Body of pancreas (tissue), 4 donors: ENCODE data around the gene WT1. TPM values are rescaled to one million over a fixed set of nuclear protein-coding genes. Genes with fewer than 3 reads are reported as not detected.

Experiments
- ATAC-seq: fragments of 150-250 bp; one replicate; pipeline ENCODE4 v1.9.1; 2016
- DNase-seq, 4 donors: peaks; one replicate each; pipeline ENCODE4 v3.0.0-alpha.2; 2019
- H3K27ac ChIP-seq, 4 donors: fragments of 200-600 bp; sonication (generic); 1 replicate in 3 of 4; 2 replicates in 1 of 4; pipeline versions ENCODE4 v1.5.1 to v1.6.1; 2016 to 2019; ENCODE audit warnings: mild to moderate bottlenecking in 1 of 4, mixed read lengths in 1 of 4, moderate library complexity in 1 of 4
- H3K27me3 ChIP-seq, 2 donors: fragments of 200-600 bp; sonication (generic); one replicate each; pipeline ENCODE4 v1.6.0; 2016; ENCODE audit warnings: mild to moderate bottlenecking in 1 of 2
- H3K36me3 ChIP-seq, 2 donors: fragments of 200-600 bp; sonication (generic); replicated peaks in 1 of 2; 2 replicates each; pipeline ENCODE4 v1.5.1; 2016; ENCODE audit warnings: low read depth in 2 of 2; ENCODE audit not compliant: insufficient read depth in 1 of 2
- H3K4me1 ChIP-seq: fragments of 200-600 bp; sonication (generic); one replicate; pipeline ENCODE4 v1.6.0; 2016
- H3K4me3 ChIP-seq, 2 donors: fragments of 200-600 bp; sonication (generic); 1 replicate in 1 of 2; 2 replicates in 1 of 2; pipeline ENCODE4 v1.5.1; 2016 to 2019
- H3K9me3 ChIP-seq, 3 donors: fragments of 200-600 bp; sonication (generic); 1 replicate in 2 of 3; 2 replicates in 1 of 3; pipeline ENCODE4 v1.5.1; 2016
- POLR2A ChIP-seq, 3 donors: fragments of 450-650 bp; IDR thresholded peaks; one replicate each; pipeline ENCODE4 v1.6.1; 2016; ENCODE audit warnings: antibody characterized with exemption in 3 of 3, mild to moderate bottlenecking in 2 of 3
- WGBS, 2 donors: methylation state at CpG; one replicate each; pipeline ENCODE4 v1.1.5; 2017; 5-methylcytosine and 5-hydroxymethylcytosine counted together
- intact Hi-C: fragments of 100-400 bp; cut with DNase I; formaldehyde crosslinking; loops from one replicate; pipeline ENCODE4 v1.15.1; 2023
- total RNA-seq, 2 donors: library from RNA; depleted of rRNA; stranded (reverse); fragments of >200 nt; gene quantifications; one replicate each; pipeline ENCODE4 v1.1.0, GENCODE V29; 2016
- TF ChIP-seq, protein P1 (sequence below), 7 experiments: fragments of 450-650 bp in 4 of 7; fragments of 200-600 bp in 3 of 7; sonication (generic) in 3 of 7; IDR thresholded peaks; one replicate each; pipeline ENCODE4 v1.5.1; 2016 to 2019; ENCODE audit warnings: antibody characterized with exemption in 7 of 7

The WT1 gene
- total RNA-seq, 2 donors from 2014 or later: 0.99 to 1.0 TPM

DNA sequence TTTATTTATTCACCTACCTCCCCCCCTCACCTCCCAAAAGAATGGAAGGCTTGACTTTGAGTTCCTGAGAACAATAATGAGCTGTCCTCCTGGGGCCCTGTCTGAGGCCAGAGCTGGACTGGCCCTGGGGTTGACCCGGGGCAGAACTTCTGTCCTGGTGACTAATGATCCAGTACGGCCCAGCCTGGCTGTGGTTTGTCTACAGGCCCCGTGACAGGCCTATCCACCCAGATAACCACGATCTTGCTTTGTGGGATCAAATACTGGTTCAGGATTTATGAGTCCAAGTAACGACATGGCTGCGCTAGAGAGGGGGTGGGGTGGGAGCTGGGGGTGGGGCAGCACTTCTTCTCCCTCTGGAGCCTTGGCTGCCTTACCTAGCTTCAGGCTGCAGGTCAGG is 81.5 kb downstream of the WT1 start:
- Histone ChIP-seq H3K36me3 (no peaks in the 10 kb centered on the region), H3K4me3 (no peak overlapping the region), H3K9me3 (no peaks in the 10 kb centered on the region), H3K27me3 (no peaks in the 10 kb centered on the region), H3K27ac (no peak overlapping the region), H3K4me1 (no peaks in the 10 kb centered on the region)
- intact Hi-C loops: no loop called here
- TF ChIP-seq POLR2A (IDR thresholded peaks at IDR 0.05): no peak
- TF ChIP-seq, protein P1, sequence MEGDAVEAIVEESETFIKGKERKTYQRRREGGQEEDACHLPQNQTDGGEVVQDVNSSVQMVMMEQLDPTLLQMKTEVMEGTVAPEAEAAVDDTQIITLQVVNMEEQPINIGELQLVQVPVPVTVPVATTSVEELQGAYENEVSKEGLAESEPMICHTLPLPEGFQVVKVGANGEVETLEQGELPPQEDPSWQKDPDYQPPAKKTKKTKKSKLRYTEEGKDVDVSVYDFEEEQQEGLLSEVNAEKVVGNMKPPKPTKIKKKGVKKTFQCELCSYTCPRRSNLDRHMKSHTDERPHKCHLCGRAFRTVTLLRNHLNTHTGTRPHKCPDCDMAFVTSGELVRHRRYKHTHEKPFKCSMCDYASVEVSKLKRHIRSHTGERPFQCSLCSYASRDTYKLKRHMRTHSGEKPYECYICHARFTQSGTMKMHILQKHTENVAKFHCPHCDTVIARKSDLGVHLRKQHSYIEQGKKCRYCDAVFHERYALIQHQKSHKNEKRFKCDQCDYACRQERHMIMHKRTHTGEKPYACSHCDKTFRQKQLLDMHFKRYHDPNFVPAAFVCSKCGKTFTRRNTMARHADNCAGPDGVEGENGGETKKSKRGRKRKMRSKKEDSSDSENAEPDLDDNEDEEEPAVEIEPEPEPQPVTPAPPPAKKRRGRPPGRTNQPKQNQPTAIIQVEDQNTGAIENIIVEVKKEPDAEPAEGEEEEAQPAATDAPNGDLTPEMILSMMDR (IDR thresholded peaks at IDR 0.05): no peak
- no peak for ATAC-seq
- 19% methylated on average over 6 of the region's 6 CpGs; no CpG with 5 or more reads in 1 of the 2 donors for WGBS, 2 donors
- no peak for DNase-seq

DNA sequence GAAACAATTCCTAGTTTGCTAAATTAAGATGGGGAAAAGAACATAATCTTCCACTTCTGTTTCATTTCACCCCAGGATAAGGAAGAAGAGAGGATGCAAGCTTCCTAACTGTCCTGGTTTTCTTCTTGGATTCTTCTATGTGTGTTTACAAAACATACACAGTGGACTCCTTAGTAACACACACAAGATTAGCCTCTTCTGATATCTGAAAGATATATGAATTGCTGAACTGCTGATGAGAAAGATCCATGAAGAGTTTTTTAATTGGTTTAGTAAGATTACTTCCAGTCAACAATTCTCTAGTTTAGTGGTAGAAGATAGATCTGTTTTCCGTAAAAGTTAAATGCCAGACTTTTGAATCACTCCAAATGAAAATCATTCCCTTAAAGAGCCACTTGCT is 86.8 kb downstream of the WT1 start:
- TF ChIP-seq, protein P1 (IDR thresholded peaks at IDR 0.05): no peak
- TF ChIP-seq POLR2A (IDR thresholded peaks at IDR 0.05): no peak
- no peak for DNase-seq
- no peaks in the 10 kb centered on the region for H3K9me3 ChIP-seq
- H3K4me3 ChIP-seq: no peak overlapping the region
- H3K27me3 ChIP-seq: no peaks in the 10 kb centered on the region
- ATAC-seq: no peak
- intact Hi-C loops: no loop called here
- 70 to 79% methylated on average over 1 of the region's 1 CpG for WGBS, 2 donors
- no peaks in the 10 kb centered on the region for H3K36me3 ChIP-seq
- H3K4me1 ChIP-seq: no peaks in the 10 kb centered on the region
- no peak overlapping the region for H3K27ac ChIP-seq

DNA sequence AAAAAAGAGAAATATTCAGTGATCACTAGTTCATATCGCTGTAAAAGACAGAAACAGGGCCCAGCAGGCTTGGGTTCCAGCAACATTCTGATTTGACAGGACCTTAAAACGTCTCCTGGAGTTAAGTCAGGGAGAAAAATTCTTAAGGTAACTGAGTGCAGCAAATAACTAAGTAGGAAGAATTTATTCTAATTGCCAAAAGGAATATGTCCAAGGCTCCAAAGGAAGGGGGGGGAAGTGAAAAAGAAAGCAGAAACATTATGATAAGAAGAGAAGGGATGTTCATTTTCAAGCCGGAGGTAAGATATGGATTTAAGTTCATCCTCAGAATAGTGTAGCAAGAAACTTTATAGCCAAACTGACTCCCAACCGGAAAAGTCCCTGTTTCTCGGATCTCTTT is 90.4 kb downstream of the WT1 start:
- DNase-seq (no peak), ATAC-seq (no peak)
- 51 to 64% methylated on average over 5 of the region's 5 CpGs for WGBS, 2 donors
- no peak overlapping the region for H3K27ac ChIP-seq
- no peaks in the 10 kb centered on the region for H3K27me3 ChIP-seq
- no peaks in the 10 kb centered on the region for H3K36me3 ChIP-seq
- H3K4me1 ChIP-seq: no peaks in the 10 kb centered on the region
- intact Hi-C loops: no loop called here
- TF ChIP-seq, protein P1 (IDR thresholded peaks at IDR 0.05): no peak
- no peak for TF ChIP-seq POLR2A (IDR thresholded peaks at IDR 0.05)
- no peak overlapping the region for H3K4me3 ChIP-seq
- H3K9me3 ChIP-seq: no peaks in the 10 kb centered on the region

DNA sequence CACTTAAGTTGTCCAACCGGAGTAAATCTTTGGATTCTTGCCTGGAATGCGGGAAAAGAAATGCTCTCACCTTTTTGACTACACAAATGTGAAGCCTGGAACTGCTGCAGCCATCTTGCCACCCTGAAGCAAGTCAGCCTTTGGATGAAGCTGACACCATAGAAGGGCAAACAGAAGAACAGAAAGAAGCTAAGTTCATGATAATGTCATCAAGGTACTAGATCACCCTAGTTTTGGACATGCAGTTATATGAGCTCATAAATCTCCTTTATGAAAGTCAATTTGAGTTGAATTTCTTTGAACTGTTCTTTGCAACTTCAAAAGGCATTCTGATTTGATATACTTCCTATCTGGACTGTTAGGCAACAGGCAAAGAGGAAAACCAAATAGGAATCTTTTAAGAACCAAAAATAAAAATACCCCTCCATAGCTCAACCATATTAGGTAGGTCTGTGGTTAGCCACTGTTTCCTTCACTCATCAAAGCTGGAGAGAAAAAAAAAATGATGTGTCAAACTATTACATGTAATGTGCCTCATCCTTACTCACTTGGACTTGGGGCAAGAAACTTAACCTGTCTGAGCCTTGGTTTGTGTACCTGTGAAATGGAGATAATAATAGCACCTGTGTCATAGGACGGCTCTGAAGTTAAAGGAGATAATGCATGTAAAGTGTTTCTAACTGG is 91.9 kb downstream of the WT1 start:
- intact Hi-C loops: no loop called here
- ATAC-seq (no peak), DNase-seq (no peak)

More for the DNA sequence above, 91.9 kb downstream of the WT1 start:
- Histone ChIP-seq H3K27ac (no peak overlapping the region), H3K4me3 (no peak overlapping the region), H3K27me3 (no peaks in the 10 kb centered on the region), H3K36me3 (no peaks in the 10 kb centered on the region), H3K9me3 (no peaks in the 10 kb centered on the region), H3K4me1 (no peaks in the 10 kb centered on the region)
- TF ChIP-seq, protein P1 (IDR thresholded peaks at IDR 0.05): no peak
- no peak for TF ChIP-seq POLR2A (IDR thresholded peaks at IDR 0.05)
- WGBS, 2 donors: 43 to 53% methylated on average over 3 of the region's 3 CpGs
